ENCODE measurements around the gene GPRIN2.

GPRIN2 gene

GRCh38 chr10:46548498-46549090 lies 7.9 kb downstream of the GPRIN2 start:
- peak in 1 of 2 experiments; percentile 11 for DNase-seq

GRCh38 chr10:46547541-46548497 lies 8.6 kb downstream of the GPRIN2 start:
- peak; percentile 17 for DNase-seq

GRCh38 chr10:46546591-46547540 lies 9.6 kb downstream of the GPRIN2 start:
- peak; percentile 15 to 17 for DNase-seq

- peak; percentile 12 to 13 for DNase-seq
Observed at GRCh38 chr10:46545861-46546590, 10.4 kb downstream of the GPRIN2 start.

- peak; percentile 24 to 28 for DNase-seq
Observed at GRCh38 chr10:46544989-46545791, 11.3 kb downstream of the GPRIN2 start.

- peak; percentile 10 to 13 for DNase-seq
Observed at GRCh38 chr10:46543466-46544377, 12.7 kb downstream of the GPRIN2 start.

- DNase-seq, result peak; percentile 14 to 16
Observed at GRCh38 chr10:46542567-46543465, 13.6 kb downstream of the GPRIN2 start.

- peak in 1 of 2 experiments; percentile 15 for DNase-seq
Observed at GRCh38 chr10:46541735-46542566, 14.5 kb downstream of the GPRIN2 start.

- DNase-seq, result peak in 1 of 2 experiments; percentile 37
Observed at GRCh38 chr10:46541017-46541661, 15.3 kb downstream of the GPRIN2 start.

- peak in 1 of 2 experiments; percentile 13 for DNase-seq
Observed at GRCh38 chr10:46540412-46541016, 15.9 kb downstream of the GPRIN2 start.

- no peak for DNase-seq
Observed at GRCh38 chr10:46539596-46540411, 16.7 kb downstream of the GPRIN2 start.

GRCh38 chr10:46538717-46539426 lies 17.6 kb downstream of the GPRIN2 start:
- no peak for DNase-seq

- no peak for DNase-seq
Observed at GRCh38 chr10:46538155-46538554, 18.3 kb downstream of the GPRIN2 start.

GRCh38 chr10:46537309-46537708 lies 19.1 kb downstream of the GPRIN2 start:
- no peak for DNase-seq

GRCh38 chr10:46536781-46537180 lies 19.7 kb downstream of the GPRIN2 start:
- no peak for DNase-seq

Data from activated T-cell treated with anti-CD3 and anti-CD28 coated beads, Interleukin-2, amount 50 U/mL, for 48 hours (primary cell).